Measurements from ENCODE around the gene OLR1. TPM values are rescaled to one million over a fixed set of nuclear protein-coding genes. Genes with fewer than 3 reads are reported as not detected.

The OLR1 gene
- total and polyA plus RNA-seq, 2 donors (not counting 3 experiments of a cell fraction or from before 2014, with no cell fraction given), result not detected

DNA sequence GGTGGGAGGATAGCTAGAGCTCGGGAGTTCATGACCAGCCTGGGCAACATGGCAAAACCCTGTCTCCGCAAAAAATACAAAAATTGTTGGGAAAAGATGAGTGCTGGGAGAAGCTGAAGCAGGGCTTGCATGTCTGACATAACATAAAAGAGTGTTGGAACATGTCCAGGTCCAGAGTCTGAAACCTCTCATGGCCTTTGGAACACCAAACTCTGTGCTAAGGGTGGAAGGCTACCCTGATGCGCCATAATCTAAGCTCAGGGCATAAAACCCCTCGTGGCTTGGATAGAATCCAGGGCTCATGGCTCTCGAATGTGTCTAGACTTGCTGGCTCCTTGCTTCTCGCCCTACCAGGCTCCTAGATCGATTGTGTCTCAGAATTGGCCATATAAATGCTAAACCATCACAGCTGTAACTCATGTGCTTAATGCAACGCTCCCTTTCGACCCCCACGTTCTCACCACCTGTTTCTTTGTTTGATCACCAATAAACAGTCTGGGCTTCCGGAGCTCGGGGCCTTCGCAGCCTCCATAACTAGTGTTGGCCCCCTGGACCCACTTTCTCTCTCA is 35.2 kb downstream of the OLR1 start:
- H3K27ac ChIP-seq (ENCODE audit: insufficient read depth, low read depth, low read length), result no peak overlapping the region
- ChIA-PET CTCF (interaction anchor here (0.9 to 2.5 kb wide), 9 partner anchors 17 to 387 kb away, joined by 3 to 15 read pairs (median 5); no protein-coding TSS in a partner anchor), POLR2A (interaction anchor here (0.9 kb wide), 1 partner anchor 126 kb away, joined by 3 read pairs; the partner anchor contains the start of gene CLEC12B)
- intact Hi-C loops (cut with micrococcal nuclease) (no loop called here), dilution Hi-C loops (cut with MboI; ENCODE audit: extremely low pct_ligation_motif_present, low sequenced_read_pairs) (no loop called here)
- no peaks in the 10 kb centered on the region for H3K9me1 ChIP-seq (replicated peaks; ENCODE audit: control insufficient read depth, extremely low read depth, insufficient read depth, low read length)
- DNase-seq (ENCODE audit: low read depth, low spot score) (no peak), FAIRE-seq (no peak)
- H3K9ac ChIP-seq (replicated peaks; ENCODE audit: extremely low read depth, insufficient read depth, low read length), result no peak overlapping the region
- no peak overlapping the region for H3K4me3 ChIP-seq (replicated peaks in 1 of 3; ENCODE audit: insufficient read depth in 1 of 3, low read depth in 1 of 3, low read length in 3 of 3)
- no peaks in the 10 kb centered on the region for H3K4me1 ChIP-seq (ENCODE audit: control insufficient read depth, extremely low read depth, insufficient read depth, low read length)
- no TSS peak for BruUV-seq (replicated peaks)
- no peak overlapping the region for H3K4me2 ChIP-seq (ENCODE audit: insufficient read depth, low read length)
- no peaks in the 10 kb centered on the region for H3K79me2 ChIP-seq (ENCODE audit: control insufficient read depth, insufficient read depth, low read length)
- TF ChIP-seq GATA2 (IDR thresholded peaks at IDR 0.05; ENCODE audit: insufficient read depth, insufficient read length, low read depth, low read length) (no peak), POLR2AphosphoS5 (IDR thresholded peaks at IDR 0.05; ENCODE audit: insufficient read depth, low read depth, low read length) (no peak), MAX (IDR thresholded peaks at IDR 0.05; ENCODE audit: insufficient read depth, insufficient read length) (no peak), MYC (IDR thresholded peaks at IDR 0.05; ENCODE audit: low read depth, low read length) (no peak), EZH2 (IDR thresholded peaks at IDR 0.05; ENCODE audit: borderline replicate concordance, low read depth, low read length, severe bottlenecking) (no peak), FOS (IDR thresholded peaks at IDR 0.05; ENCODE audit: borderline replicate concordance, insufficient read depth, low read length) (no peak), JUN (IDR thresholded peaks at IDR 0.05; ENCODE audit: borderline replicate concordance, insufficient read depth, insufficient read length, low read depth) (no peak)
- TF ChIP-seq, protein P1, sequence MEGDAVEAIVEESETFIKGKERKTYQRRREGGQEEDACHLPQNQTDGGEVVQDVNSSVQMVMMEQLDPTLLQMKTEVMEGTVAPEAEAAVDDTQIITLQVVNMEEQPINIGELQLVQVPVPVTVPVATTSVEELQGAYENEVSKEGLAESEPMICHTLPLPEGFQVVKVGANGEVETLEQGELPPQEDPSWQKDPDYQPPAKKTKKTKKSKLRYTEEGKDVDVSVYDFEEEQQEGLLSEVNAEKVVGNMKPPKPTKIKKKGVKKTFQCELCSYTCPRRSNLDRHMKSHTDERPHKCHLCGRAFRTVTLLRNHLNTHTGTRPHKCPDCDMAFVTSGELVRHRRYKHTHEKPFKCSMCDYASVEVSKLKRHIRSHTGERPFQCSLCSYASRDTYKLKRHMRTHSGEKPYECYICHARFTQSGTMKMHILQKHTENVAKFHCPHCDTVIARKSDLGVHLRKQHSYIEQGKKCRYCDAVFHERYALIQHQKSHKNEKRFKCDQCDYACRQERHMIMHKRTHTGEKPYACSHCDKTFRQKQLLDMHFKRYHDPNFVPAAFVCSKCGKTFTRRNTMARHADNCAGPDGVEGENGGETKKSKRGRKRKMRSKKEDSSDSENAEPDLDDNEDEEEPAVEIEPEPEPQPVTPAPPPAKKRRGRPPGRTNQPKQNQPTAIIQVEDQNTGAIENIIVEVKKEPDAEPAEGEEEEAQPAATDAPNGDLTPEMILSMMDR (IDR thresholded peaks at IDR 0.05; ENCODE audit: extremely low read depth in 1 of 2, insufficient read depth in 1 of 2, low read depth in 1 of 2, low read length in 2 of 2), result no peak
- H3K36me3 ChIP-seq (ENCODE audit: control insufficient read depth in 2 of 2, extremely low read depth in 1 of 2, insufficient read depth in 2 of 2, low read length in 2 of 2), result no peaks in the 10 kb centered on the region
- H3K9me3 ChIP-seq (replicated peaks; ENCODE audit: control insufficient read depth, insufficient read depth, low read length), result no peaks in the 10 kb centered on the region
- H4K20me1 ChIP-seq (replicated peaks; ENCODE audit: control insufficient read depth, extremely low read depth, insufficient read depth, low read length), result no peaks in the 10 kb centered on the region
- H2AFZ ChIP-seq (ENCODE audit: low read depth, low read length), result no peak overlapping the region
- no peaks in the 10 kb centered on the region for H3K27me3 ChIP-seq (ENCODE audit: control insufficient read depth in 2 of 2, insufficient read depth in 2 of 2, low read length in 2 of 2)

Measured in endothelial cell of umbilical vein (primary cell).